ENCODE measurements around the gene XCL1.
"Not testable (repeated sequence)": the region's sequence is repeated elsewhere in the genome, so short reads cannot be mapped to it uniquely, and the experiment has no call there.

GRCh38 chr1:168578531-168579185 lies 2.3 kb downstream of the XCL1 start:
- not testable (repeated sequence) for TF ChIP-seq EZH2phosphoT487, CTCF (IDR thresholded peaks at IDR 0.05)

Data from neural progenitor cell (in vitro differentiated cells).